Measurements from ENCODE around the gene ZNF593. TPM values are rescaled to one million over a fixed set of nuclear protein-coding genes. Genes with fewer than 3 reads are reported as not detected.

ZNF593 gene
- total and polyA plus RNA-seq, 9 of the 15 experiments (the other 6 are each of a cell fraction or from before 2014, with no cell fraction given) = 9.8 to 334 (median 48.2) TPM

- TF ChIP-seq REST (IDR thresholded peaks at IDR 0.05; ENCODE audit: borderline replicate concordance) (no peak), REST (CRISPR knock-in tag; IDR thresholded peaks at IDR 0.05; ENCODE audit: low read depth) (0 out of 2 replicates have a peak, but pooled peaks have one; percentile 24), ZBTB11 (CRISPR knock-in tag; IDR thresholded peaks at IDR 0.05) (peak in 1 of 3 experiments; percentile 44; a peak in 1 of 6 replicates), RFX5 (IDR thresholded peaks at IDR 0.05; ENCODE audit: low read depth, low read length) (no peak), ZNF41 (CRISPR knock-in tag; conservative IDR thresholded peaks at IDR 0.05) (peak; percentile 60; the same call in 1 of the 2 replicates), BCL6 (CRISPR knock-in tag; IDR thresholded peaks at IDR 0.05) (peak; percentile 64; the same call in 1 of the 2 replicates), KLF6 (CRISPR knock-in tag; IDR thresholded peaks at IDR 0.05; ENCODE audit: borderline replicate concordance) (peak; percentile 73; the same call in 1 of the 2 replicates), ZNF780A (CRISPR knock-in tag; IDR thresholded peaks at IDR 0.05) (peak; percentile 35; the same call in 1 of the 2 replicates), DMBX1 (CRISPR knock-in tag; IDR thresholded peaks at IDR 0.05; ENCODE audit: borderline replicate concordance) (peak; percentile 83; the same call in 1 of the 2 replicates), MEIS2 (IDR thresholded peaks at IDR 0.05; ENCODE audit: partially characterized antibody) (peak; percentile 40), ZNF766 (CRISPR knock-in tag; conservative IDR thresholded peaks at IDR 0.05) (peak; percentile 77; the same call in 1 of the 2 replicates), NR2C1 (IDR thresholded peaks at IDR 0.05) (no peak), NR2C1 (tag; IDR thresholded peaks at IDR 0.05) (peak; percentile 69; the same call in 1 of the 2 replicates), TCF15 (CRISPR knock-in tag; IDR thresholded peaks at IDR 0.05) (peak; percentile 92), ELF2 (CRISPR knock-in tag; IDR thresholded peaks at IDR 0.05) (0 out of 2 replicates have a peak, but pooled peaks have one; percentile 47)
Observed at GRCh38 chr1:26124418-26125331, 45.0 kb upstream of the ZNF593 start (continued).
